Activated naive CD4-positive, alpha-beta T cell treated with anti-CD3 and anti-CD28 coated beads, Interleukin-2, amount 50 U/mL, for 16 hours (primary cell): Measurements from ENCODE around the gene SHC3.
A peak's percentile ranks its signal among the peaks of the same experiment; 100 is the strongest.

Experiments
- DNase-seq: peaks from one replicate; pipeline ENCODE4 v3.0.0-alpha.2; 2020

The SHC3 gene

DNA sequence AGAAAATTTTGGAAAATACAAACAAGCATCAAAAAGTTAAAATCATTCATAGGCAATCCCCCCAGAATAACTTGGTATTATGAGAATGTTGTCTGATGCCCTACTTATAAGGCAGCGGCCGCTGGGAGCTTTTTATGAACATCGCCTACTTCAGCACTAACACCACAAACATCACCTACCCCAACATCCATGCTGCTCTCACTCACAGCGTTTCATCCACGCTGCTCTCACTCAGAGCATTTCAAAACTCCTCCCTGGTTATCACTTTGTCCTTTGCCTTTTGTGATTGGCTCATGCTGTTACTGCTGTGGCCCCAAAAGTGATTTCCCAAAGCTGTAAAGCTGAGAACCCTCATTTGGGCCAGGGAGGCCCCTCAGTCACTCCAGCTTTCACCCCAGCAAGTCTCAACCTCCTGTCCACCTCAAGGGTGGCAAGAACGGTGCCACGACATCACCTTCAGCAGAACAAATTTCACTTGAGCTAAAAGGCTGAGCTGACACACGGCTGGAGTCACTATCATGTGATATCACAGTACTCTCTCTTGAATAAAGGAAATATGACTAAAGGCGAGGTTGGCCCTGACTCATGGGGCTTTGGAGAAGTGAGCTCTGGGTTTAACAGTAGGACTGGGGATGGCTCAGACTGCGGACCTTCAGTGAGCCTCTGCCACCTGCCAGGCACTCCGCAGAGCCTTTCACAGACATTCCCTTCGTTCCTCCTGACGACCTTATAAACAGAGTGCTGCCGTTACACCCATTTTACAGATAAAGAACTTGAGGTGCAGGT lies 25.2 kb downstream of the SHC3 start:
- DNase-seq, result peak; percentile 27

- no peak for DNase-seq
Observed at GRCh38 chr9:89149726-89150125, 28.9 kb downstream of the SHC3 start.

DNA sequence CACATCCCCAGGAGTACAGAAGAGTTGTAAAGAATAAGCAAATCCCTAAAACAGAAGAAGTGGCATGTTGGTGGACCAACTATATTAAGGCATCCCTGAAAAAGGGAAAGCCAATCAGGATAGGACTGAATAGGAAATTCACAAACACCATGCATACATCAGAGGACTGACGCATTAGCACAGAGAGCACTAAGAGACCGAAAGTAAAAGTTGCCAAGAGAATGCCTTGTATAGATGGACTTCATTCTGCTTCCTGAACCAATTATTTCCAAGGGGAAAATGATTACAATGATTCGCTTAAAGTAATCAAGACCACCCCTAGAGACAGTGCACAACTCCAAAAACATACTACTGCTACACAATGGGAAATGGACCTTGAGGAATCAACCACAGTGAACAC lies 33.5 kb downstream of the SHC3 start:
- no peak for DNase-seq

- no peak for DNase-seq
Observed at GRCh38 chr9:89144238-89144637, 34.4 kb downstream of the SHC3 start.

GRCh38 chr9:89143266-89143665 lies 35.4 kb downstream of the SHC3 start:
- DNase-seq, result no peak

GRCh38 chr9:89139455-89139854 lies 39.2 kb downstream of the SHC3 start:
- no peak for DNase-seq

DNA sequence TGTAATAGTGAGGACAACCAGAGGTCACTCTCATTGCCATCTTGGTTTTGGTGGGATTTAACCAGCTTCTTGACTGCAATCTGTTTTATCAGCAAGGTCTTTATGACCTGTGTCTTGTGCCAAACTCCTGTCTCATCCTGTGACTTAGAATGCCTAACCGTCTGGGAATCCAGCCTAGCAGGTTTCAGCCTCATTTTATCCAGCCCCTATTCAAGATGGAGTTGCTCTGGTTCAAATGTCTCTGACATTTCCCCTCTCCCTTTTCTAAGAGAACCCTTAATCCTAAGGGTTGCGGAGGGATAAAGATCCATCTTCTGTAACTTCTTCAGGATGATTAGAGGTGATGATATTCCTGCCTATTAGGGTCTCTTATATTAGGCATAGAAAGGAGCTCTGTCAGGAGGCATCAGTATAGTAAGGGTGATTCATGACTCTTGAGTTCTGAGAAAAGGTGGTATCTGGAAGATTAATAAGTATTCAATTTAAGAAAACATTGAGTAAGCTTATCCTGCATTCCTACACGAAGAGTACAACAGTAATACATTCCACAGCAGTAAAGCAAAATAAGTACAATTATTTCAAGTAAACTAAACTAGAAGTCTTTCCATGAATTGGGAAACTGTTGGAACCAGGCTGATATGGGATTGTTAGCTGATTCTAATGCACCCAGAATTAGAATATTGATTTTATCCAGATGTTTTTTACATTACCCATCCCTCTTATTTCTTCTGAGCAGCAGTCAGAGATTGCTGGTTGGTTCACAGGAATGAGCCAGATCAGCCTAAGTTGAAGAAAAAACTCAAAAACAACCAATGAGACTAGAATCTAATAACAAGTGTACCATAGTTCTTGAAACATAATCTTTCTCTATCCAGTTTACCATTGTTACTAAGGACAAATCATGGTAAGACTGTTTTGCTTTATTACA lies 39.9 kb downstream of the SHC3 start:
- DNase-seq, result no peak

- peak; percentile 11 for DNase-seq
Observed at GRCh38 chr9:89137542-89138462, 40.8 kb downstream of the SHC3 start.

DNA sequence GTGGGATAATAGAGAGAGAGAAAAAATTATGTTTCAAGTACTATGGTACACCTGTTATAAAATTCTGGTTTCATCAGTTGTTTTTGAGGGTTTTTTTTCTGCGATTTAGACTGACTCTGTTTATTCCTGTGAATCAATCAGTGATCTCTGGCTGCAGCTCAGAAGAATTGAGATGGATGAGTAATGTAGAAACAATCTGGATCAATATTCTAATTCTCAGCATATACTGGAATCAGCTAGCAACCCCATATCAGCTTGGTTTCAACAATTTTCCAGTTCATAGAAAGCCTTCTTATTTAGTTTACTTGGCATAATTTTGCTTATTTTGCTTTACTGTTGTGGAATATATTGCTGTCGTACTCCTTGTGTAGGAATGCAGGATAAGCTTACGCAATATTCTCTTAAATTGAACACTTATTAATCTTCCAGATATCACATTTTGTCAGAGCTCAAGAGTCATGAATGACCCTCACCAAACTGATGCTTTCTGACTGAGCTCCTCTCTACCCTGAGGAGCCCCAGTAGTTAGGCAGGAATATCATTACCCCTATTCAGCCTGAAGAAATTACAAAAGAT lies 42.9 kb downstream of the SHC3 start:
- DNase-seq, result no peak

DNA sequence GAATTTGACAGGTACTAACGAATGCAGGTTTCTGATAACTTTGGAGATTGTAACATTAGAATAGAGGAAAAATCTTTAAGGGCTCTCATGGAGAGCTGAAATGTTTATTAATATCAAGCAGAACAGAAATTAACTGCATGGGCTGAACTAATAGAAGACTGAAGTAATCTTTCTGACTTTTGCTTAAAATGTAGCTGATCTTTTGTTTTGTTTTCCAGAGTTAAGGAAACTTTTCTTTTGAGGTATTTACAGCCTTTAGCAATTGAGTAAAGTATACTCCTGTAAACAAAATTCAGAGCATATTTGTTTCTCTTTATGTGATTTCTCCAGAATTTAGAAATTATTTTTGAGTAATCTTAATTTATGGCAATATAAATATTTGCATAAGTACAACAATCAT lies 43.9 kb downstream of the SHC3 start:
- no peak for DNase-seq

- DNase-seq, result no peak
Observed at GRCh38 chr9:89122949-89123348, 55.7 kb downstream of the SHC3 start.

DNA sequence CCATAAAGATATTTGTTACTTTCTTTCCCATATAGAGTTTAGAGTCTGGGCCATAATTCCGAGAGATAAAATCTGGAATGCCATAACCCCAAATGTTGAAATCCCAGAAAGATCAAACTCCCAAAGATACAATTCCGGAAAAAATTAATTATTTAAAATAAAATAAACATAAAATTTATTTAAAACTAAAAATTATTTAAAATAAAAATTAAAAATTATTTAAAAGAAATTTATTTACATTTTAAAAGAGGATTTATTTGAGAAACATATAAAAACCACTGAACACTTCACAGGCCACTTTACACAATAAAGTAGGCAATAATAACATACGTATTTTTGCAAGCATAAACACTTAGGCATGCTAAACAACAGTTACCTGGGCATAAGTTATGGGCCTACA lies 57.9 kb downstream of the SHC3 start:
- DNase-seq, result no peak

- DNase-seq, result no peak
Observed at GRCh38 chr9:89116805-89117192, 61.8 kb downstream of the SHC3 start.

GRCh38 chr9:89116064-89116804 lies 62.4 kb downstream of the SHC3 start:
- no peak for DNase-seq

DNA sequence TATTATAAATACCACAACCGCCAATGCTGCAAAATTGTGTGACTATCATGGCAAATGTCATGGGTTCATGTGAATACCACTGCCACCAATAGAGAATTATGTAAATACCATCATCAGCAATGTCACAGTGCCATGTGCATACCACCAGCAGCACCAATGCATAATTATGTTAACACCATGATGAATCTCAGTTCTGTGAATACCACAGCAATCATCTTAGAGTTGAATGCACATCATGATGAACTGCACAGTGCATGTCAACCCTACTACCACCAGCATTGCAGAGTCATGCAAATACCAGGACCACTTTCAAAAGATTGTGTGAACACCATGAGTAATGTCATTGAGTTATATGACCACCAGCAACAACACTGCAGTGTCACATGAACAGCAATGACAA lies 63.2 kb downstream of the SHC3 start:
- DNase-seq, result no peak

DNA sequence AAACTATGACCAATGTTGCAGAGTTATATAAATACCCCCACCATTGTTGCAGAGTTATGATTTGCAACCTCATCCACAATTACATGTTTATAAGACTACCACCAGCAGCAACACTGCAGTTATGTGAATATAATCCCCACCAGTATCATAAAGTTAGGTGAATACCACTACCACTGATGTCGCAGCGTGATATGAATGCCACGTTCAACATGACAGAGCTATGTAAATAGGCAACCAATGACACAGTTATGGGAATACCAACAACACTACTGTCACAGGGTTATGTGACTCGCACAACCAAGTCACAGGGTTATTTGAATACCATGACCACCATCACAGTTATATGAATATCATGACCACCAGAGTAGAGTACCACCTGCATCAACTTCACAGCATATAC lies 63.9 kb downstream of the SHC3 start:
- no peak for DNase-seq

DNA sequence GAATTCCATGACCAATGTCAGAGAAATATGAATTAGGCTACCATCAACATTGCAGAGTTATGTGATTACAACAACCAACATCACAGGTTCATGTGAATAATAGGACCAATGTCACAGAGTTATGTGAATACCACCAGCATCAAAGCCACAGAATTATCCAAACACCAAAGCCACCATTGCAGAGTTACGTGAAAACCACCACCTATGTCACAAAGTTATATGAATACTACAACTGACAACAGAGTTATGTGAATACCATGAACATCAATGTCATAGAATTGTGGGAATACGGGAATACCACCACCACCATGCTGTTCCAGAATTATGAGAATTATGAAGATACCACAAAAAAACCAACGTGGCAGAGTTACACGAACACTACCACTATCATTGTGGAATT lies 64.8 kb downstream of the SHC3 start:
- DNase-seq, result no peak

- DNase-seq, result no peak
Observed at GRCh38 chr9:89112243-89112642, 66.4 kb downstream of the SHC3 start.

DNA sequence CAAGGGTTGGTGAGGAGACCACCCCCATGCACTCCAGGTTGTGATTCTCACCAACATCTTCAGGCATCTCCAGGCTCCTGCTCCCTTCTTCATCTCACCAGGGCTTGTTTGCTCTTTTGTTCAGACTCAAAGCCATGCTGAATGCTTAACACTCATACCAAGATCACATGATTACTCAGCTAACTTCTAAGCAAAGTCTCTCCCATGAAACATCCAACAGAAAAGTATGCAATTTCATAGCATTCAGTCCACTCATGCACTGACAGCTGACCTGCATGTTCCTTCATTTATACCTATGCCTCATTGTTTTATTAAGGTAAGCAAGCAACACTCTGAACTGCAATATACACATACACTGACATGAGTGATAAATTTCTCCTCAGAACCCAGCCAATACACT lies 69.0 kb downstream of the SHC3 start:
- DNase-seq, result no peak

DNA sequence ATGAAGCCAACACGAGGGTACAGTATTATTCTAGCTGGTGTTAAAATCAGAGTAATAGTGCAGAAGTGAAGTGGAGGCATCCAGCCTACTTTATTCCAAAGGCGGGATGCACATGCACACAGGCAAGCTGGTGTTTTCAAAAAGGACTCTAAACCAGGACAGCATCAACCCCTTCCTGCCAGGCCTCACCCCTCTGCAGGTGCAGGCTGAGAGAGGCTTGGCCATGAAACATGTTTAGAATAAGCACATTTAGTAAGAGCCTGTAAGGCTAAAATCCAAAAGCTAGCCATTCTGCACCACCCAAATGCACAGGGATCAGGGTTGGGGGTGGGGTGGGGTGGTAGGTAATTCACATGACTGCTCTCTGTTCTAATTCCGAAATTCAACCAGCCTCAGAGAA lies 71.2 kb downstream of the SHC3 start:
- no peak for DNase-seq

- no peak for DNase-seq
Observed at GRCh38 chr9:89106224-89106851, 72.3 kb downstream of the SHC3 start.

DNA sequence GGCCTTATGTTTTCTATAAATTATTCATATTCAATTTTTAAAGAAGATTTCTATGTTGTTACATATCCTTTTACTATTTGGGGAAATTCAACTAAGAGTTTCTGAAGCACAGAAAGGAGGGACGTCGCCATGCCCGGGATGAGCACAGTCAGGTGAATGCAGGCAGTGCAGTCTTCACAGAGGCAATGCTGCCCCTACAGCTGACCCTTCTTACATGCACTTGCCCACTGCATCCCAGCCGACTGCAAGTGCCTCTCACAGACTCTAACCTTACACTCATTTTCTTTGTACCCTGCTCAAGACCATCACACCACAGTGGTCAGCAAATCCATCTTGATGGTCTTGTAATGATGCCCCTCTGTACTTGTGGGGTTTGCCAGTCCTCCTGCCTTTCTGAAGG lies 73.8 kb downstream of the SHC3 start:
- DNase-seq, result no peak
